Pancreas (tissue), 10 donors: ENCODE data around the gene SNRNP25. TPM values are rescaled to one million over a fixed set of nuclear protein-coding genes. Genes with fewer than 3 reads are reported as not detected.

Source experiments
- ATAC-seq, 4 donors: fragments of 200-7000 bp; cut with Tn5 transposase; one replicate each; pipeline versions ENCODE4 v1.8.0 to v1.9.1; 2020; ENCODE audit warnings: mild to moderate bottlenecking in 4 of 4, moderate library complexity in 4 of 4
- DNase-seq, 6 donors: peaks; one replicate each; pipeline ENCODE4 v3.0.0-alpha.2; 2020
- FAIRE-seq: peaks from 2 replicates; lab custom pipeline; 2012; peaks lifted over from hg19 to GRCh38; lab: Jason Lieb, UNC
- H3K27ac ChIP-seq, 4 donors: fragments of 200-600 bp; sonication (generic); 1 replicate in 3 of 4; 2 replicates in 1 of 4; pipeline versions ENCODE4 v1.5.0 to v1.8.0; 2020
- H3K27me3 ChIP-seq, 4 donors: fragments of 200-600 bp; one replicate each; pipeline ENCODE4 v1.8.0; 2021
- H3K36me3 ChIP-seq, 3 donors: fragments of 200-600 bp; sonication (generic) in 1 of 3; one replicate each; pipeline versions ENCODE4 v1.5.0 to v1.8.0; 2020 to 2021
- H3K4me1 ChIP-seq, 3 donors: fragments of 200-600 bp; one replicate each; pipeline ENCODE4 v1.8.0; 2021
- H3K4me3 ChIP-seq, 4 donors: fragments of 200-600 bp; sonication (generic) in 2 of 4; one replicate each; pipeline versions ENCODE4 v1.5.0 to v1.8.0; 2020 to 2021
- H3K9me3 ChIP-seq, 4 donors: fragments of 200-600 bp; one replicate each; pipeline ENCODE4 v1.8.0; 2021
- WGBS, 2 donors: extraction: QIAGEN DNeasy Blood & Tissue Kit; methylation state at CpG; one replicate each; pipeline ENCODE4 v1.1.7; 2013; 5-methylcytosine and 5-hydroxymethylcytosine counted together
- intact Hi-C, 3 donors: fragments of 100-400 bp; cut with DNase I; formaldehyde crosslinking; loops; one replicate each; pipeline versions ENCODE4 v1.11.1 to v1.14.2; 2022
- polyA plus RNA-seq, 2 donors: library from polyadenylated mRNA; stranded (reverse); fragments of 200-250 nt; gene quantifications; one replicate each; pipeline ENCODE4 v1.2.3, GENCODE V29; 2013
- total RNA-seq, 6 donors: library from RNA; stranded (reverse); fragmentation: NEBNext Ultra II Directional in 4 of 6; extraction: Animal tissue kit (Norgen Biotek cat#: 25700) in 4 of 6; gene quantifications; one replicate each; pipeline versions ENCODE4 v1.2.1 to v1.2.4, GENCODE V29; 2021 to 2023
- TF ChIP-seq, protein P1 (sequence below), 4 donors: fragments of 200-600 bp; sonication (generic) in 3 of 4; IDR thresholded peaks; one replicate each; pipeline versions ENCODE4 v1.5.0 to v1.8.0; 2021; ENCODE audit warnings: antibody characterized with exemption in 4 of 4
- donor health status: healthy with polysubstance abuse.
- donor health status: DM: no; HTN: no; CAD: no; lungs with moderate emphysema.
- donor health status: DM: no; HTN: no; CAD: no.
- donor health status: control.
- donor health status: control.
- donor health status: Bipolar disorder and iron deficiency.
- donor health status: DM: yes; HTN: yes; CAD: no.
- donor health status: DM: no; HTN: no; CAD: no.
- donor health status: DM: no; HTN: no; CAD: no.
- donor health status: DM: yes; HTN: yes; CAD: no.

Gene SNRNP25
- total and polyA plus RNA-seq, 8 donors: 6.8 to 17.3 (median 8.6) TPM

DNA sequence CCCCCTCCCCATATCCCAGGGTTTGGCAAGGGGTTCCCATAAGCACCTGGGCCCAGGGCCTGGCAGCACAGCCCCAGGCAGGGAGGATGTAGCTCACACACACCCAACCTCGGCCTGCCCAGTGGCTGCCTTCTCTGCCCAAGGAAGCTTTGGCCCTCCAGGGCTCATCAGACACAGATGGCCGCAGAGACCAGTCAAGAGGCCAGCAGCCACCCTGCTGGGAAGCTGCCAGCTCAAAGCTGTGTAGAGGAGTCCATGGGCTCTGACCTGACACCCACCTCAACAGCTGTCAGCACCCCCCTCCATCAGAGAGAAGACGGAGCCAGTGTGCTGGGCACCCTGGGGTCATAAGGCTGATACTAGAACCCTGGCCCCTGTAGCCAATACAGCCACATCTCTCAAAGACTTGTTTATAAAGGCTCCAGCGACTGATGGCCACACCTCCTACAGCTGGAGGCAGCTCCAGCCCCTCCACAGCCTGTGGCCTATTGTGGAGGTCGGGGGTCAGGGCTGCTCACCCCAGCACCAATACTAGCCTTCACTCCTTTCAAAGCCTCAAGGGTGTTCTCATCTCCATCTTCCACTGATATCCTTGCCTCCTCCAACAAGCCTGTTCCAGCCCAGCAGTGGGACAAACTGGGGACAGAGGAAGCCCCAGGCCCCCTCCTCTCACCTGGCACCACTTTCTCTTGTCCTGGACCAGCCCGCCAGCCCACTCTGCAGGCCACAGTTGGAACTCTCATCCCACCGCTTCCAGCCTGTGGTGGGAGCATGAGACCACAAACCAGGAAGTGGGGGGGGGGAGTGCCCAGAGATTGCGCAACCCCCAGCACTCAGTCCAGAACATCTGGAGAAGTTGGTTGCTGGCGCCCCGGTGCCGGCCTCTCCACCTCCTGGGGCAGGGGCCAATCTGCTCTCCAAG is 22.2 kb downstream of the SNRNP25 start:
- TF ChIP-seq, protein P1, sequence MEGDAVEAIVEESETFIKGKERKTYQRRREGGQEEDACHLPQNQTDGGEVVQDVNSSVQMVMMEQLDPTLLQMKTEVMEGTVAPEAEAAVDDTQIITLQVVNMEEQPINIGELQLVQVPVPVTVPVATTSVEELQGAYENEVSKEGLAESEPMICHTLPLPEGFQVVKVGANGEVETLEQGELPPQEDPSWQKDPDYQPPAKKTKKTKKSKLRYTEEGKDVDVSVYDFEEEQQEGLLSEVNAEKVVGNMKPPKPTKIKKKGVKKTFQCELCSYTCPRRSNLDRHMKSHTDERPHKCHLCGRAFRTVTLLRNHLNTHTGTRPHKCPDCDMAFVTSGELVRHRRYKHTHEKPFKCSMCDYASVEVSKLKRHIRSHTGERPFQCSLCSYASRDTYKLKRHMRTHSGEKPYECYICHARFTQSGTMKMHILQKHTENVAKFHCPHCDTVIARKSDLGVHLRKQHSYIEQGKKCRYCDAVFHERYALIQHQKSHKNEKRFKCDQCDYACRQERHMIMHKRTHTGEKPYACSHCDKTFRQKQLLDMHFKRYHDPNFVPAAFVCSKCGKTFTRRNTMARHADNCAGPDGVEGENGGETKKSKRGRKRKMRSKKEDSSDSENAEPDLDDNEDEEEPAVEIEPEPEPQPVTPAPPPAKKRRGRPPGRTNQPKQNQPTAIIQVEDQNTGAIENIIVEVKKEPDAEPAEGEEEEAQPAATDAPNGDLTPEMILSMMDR (IDR thresholded peaks at IDR 0.05): no peak
- Histone ChIP-seq H3K4me1 (peaks cover 12 to 26% (median 26%) of the 10 kb centered on the region in 3 donors), H3K27me3 (no peaks in the 10 kb centered on the region), H3K27ac (peak overlapping the region in 2 of 4 donors; percentile 33 to 77), H3K4me3 (no peak overlapping the region), H3K9me3 (no peaks in the 10 kb centered on the region), H3K36me3 (no peaks in the 10 kb centered on the region)
- ATAC-seq (peak in 1 of 4 donors; percentile 3), DNase-seq (peak in 4 of 6 donors; percentile 42 to 69 (median 55)), FAIRE-seq (no peak)
- WGBS, 2 donors: 59 to 66% methylated on average over 11 of the region's 11 CpGs
- intact Hi-C loops: no loop called here

DNA sequence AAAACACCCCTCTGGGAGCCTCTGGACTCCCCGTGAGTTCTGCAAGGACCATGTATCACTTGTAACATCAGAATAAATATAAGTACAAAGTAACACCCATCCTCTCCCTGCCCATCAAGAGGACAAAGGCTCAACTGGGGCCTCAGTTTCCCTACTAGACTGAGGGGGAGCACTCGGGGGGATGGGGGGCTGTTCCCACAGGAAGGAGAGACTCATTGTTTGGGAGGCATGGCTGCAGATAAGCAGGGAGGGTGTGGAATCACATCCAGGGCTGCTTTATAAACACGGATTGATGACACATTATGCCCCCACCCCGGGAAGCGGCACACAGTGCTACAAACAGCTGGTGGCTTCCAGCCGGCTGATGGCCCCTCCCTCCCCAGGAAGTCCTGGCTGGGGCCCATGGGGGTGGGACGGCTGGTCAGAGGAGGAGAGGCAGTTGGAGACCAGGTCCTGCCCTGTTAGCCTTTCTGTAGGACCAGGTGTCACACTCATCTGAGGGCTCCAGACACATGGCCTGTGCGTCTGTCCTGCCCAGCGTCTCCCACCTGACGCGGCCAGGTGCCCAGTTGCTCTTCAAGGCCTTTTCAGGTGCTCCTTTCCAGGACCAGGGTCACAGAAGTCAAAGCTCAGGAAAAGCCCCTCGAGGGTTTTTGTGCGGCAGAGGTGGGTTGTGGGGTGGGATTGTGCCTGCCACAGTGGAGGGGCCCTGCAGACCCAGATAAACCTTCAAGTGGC is 23.1 kb downstream of the SNRNP25 start:
- no peaks in the 10 kb centered on the region for H3K36me3 ChIP-seq
- 22% methylated on average over 13 of the region's 13 CpGs for WGBS, 2 donors
- DNase-seq (peak in 5 of 6 donors; percentile 48 to 80 (median 60)), ATAC-seq (peak in 3 of 4 donors; percentile 9 to 40 (median 33)), FAIRE-seq (no peak)
- H3K9me3 ChIP-seq: no peaks in the 10 kb centered on the region
- H3K4me3 ChIP-seq: peak overlapping the region in 2 of 4 donors; percentile 83 to 90
- no peaks in the 10 kb centered on the region for H3K27me3 ChIP-seq
- intact Hi-C loops: no loop called here
- peak overlapping the region in 3 of 4 donors; percentile 77 to 81 (median 80) for H3K27ac ChIP-seq
- H3K4me1 ChIP-seq: peaks cover 12 to 22% (median 21%) of the 10 kb centered on the region in 3 donors
- TF ChIP-seq, protein P1 (IDR thresholded peaks at IDR 0.05): no peak

DNA sequence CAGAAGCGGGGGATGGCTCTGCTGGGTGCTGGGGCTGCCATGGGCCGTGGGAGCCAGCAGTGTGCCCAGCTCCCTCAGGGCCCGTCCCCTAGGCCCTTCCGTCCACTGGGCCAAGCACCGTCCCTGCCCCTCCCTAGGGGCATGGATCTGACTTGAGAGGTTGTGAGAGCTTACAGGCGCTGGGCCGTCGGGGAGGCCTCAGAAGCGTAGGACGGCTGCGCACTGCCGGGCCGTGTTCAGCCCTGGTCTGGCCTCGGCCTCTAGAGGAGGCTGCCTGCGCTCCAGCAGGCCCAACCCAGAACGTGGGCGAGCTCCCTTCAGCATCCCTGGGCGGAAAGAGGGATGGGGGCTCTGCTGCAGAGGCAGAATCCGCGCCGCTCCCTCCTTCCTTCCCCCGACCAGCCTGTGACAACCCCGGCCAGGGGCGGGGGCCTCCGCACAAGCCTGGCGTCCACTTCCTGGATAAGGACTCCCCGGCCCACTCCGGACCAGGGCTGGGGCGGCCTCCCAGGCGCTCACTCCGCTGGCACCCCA is 23.7 kb downstream of the SNRNP25 start:
- DNase-seq: peak in 4 of 6 donors; percentile 32 to 72 (median 58)
- FAIRE-seq: no peak
- no peaks in the 10 kb centered on the region for H3K27me3 ChIP-seq
- no peaks in the 10 kb centered on the region for H3K9me3 ChIP-seq
- ATAC-seq: peak; percentile 15 to 51 (median 30)
- WGBS, 2 donors: 44 to 50% methylated on average over 31 of the region's 31 CpGs
- TF ChIP-seq, protein P1 (IDR thresholded peaks at IDR 0.05): no peak
- intact Hi-C loops: no loop called here
- peaks cover 12 to 22% (median 21%) of the 10 kb centered on the region in 3 donors for H3K4me1 ChIP-seq
- H3K4me3 ChIP-seq: peak overlapping the region; percentile 69 to 90 (median 86)
- peak overlapping the region; percentile 22 to 81 (median 78) for H3K27ac ChIP-seq
- no peaks in the 10 kb centered on the region for H3K36me3 ChIP-seq

DNA sequence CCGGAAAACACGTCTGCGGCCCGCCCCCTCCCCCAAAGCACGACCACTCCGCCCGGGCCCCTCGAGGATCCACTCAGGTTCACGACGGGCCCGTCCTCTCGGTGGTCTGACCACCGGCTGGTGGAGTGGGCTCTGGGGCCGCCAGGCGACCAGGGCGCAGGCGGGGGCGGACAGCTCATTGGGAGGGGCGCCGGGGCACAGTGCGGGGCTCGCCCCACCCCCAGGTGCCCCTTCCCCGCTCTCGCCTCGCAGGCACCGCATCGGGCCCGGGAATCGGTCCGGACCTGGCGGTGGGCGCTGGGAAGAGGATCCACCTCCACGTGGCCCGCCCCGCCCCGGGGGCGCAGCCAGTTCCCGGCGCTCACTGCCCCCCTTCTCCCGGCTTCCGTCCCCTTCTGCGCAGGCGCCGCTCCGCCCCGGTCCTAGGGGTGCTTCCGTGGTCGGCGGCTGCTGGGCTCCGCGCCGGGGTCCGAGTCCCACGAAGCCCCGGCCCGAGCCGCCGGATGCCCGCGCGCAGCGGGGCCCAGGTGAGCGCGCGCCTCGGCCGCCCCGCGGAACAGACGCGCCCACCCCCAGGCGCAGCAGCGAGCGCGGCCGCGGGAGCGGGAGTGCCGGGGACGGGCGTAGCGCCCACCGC is 24.3 kb downstream of the SNRNP25 start, which contains the start of gene MPG:
TSS of gene MPG (plus strand) at position 419 of the 637 bp plus-strand sequence. CDS start at position 504, 85 bp downstream.
- 0 to 1% methylated on average over 54 to 83 of the region's 83 CpGs for WGBS, 2 donors
- Histone ChIP-seq H3K9me3 (no peaks in the 10 kb centered on the region), H3K27ac (peak within 1 kb of the TSS; percentile 22 to 81 (median 78)), H3K36me3 (no peaks in the 10 kb centered on the region), H3K4me3 (peak within 1 kb of the TSS; percentile 69 to 90 (median 86)), H3K4me1 (peaks cover 12 to 18% (median 18%) of the 10 kb centered on the region in 3 donors), H3K27me3 (no peaks in the 10 kb centered on the region)
- ATAC-seq: peak; percentile 80 to 89 (median 86)
- TF ChIP-seq, protein P1 (IDR thresholded peaks at IDR 0.05): no peak
- intact Hi-C loops: no loop called here
- no peak for FAIRE-seq
- DNase-seq: peak; percentile 79 to 95 (median 86)
